Smooth muscle cell of the brain vasculature (primary cell): ENCODE measurements around the gene DOCK2.
"Not testable (repeated sequence)": the region's sequence is repeated elsewhere in the genome, so short reads cannot be mapped to it uniquely, and the experiment has no call there.

Source experiments
- DNase-seq: peaks from one replicate; pipeline ENCODE4 v3.0.0-alpha.2; 2012; ENCODE audit warnings: low read depth, low spot score

Gene DOCK2

DNA sequence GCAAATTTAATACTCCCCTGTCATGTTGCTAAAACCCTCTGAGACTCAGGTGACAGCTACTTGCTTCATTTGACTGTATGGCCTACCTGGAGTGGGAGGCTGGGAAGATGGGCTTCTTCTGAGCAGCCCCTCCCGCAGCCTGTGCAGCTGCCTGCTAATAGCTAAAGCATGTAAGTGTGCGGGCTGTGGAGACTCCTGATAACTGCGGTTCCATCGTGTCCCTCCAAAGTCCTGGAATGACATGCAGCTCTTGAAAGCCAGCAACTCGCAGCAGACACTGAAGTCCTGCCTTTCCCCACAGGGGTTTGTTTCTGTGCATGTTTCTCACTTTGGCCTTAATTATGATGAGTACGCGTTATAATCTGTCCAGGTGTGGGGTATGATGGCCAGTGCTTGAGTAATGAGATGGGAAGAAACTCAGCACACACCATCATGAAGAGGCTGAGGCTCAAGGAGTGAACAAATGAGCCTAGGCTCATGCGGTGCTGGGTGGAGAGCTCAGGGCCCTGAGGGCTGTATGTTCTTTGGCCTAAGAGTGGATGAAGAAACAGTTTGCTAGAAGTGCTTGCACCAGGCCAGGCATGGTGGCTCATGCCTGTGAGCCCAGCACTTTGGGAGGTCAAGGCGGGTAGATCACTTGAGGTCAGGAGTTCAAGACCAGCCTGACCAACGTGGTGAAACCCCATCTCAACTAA is 119.1 kb downstream of the DOCK2 start:
- no peak for DNase-seq

DNA sequence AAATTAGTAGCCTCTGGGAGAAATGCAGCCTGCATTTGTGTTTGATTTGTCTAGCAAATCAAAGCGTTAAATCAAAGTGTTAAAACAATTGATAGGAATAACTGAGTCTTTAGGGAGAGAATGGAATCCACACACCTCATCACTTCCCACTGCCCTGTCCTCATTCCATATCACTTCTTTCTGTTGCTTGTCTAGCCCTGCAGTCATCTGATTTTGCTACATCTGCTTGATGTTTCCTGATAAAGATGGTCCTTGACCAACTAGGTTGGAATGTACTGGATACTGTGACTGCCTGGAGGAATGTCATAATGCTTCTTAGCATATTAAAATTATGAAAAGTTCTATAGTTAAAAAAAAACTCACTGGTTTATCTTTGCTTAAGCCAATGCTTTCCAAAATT is 119.9 kb downstream of the DOCK2 start:
- DNase-seq = no peak

DNA sequence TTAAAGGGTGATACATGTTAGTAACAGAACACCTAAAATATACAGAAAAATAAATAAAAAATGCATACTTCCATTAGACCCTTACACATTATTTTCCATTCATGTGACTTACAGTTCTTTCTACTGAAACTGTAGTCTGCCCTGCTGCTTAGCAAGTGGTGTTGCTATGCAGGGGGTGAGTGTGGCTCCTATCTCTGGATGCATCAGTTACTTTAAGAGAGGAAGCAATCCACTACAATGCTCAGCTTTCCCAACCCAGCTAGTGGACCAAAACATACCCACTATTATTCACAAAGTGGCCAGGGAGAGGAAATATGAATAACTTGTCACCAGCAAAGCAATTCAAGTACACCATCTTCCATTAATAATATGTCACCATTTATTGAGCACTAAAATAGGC is 121.8 kb downstream of the DOCK2 start:
- no peak for DNase-seq

DNA sequence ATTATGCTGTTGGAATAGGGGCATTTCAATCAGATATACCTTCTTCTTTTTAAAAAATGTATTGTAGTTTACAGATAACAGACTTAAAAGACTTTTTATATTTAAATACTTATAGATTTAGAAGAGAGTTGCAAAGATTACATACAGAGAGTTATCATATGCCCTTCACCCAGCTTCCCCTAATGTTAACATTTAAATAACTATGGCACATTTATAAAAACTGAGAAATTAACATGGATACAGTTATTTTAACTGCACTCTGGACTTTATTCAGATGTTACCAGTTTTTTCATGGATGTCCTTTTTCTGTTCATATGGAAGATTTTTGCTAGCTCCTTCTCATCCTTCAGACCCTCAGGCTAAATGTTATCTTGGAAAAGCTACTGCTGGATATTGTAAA is 123.2 kb downstream of the DOCK2 start:
- no peak for DNase-seq

DNA sequence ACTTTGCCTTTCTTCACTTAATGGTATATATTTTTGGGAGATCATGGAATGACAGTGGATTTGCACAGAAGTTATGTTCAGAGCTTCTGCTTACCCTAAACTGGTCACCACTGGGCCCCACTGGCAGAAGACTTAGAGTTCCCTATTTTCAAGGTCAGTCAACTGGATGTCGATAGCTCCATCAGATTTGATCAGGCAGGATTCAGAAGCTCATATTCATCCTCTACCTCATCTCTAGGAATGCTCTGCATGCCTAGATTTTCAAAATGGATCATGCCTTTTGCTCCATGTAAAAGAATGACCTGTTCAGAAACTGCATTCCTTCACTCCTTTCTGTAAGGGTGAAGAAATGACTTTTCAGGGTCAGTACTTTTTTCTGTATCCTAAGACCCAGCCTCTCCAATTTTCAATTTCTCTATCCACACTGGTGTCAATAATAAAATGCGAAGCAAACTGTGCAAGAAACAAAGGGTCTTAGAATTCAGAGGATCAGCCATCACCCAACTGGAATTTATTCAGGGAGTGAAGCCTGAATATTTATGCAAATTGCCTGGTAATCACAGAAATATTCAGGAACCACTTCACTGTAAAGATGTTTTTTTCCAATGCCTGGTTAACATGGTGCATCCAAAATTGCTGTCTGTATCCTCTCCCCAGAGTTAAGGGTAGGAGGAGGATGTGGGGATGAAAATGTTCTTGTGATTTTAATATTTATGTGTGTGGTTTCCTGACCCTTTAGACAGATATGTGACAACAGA is 125.4 kb downstream of the DOCK2 start:
- DNase-seq = no peak

DNA sequence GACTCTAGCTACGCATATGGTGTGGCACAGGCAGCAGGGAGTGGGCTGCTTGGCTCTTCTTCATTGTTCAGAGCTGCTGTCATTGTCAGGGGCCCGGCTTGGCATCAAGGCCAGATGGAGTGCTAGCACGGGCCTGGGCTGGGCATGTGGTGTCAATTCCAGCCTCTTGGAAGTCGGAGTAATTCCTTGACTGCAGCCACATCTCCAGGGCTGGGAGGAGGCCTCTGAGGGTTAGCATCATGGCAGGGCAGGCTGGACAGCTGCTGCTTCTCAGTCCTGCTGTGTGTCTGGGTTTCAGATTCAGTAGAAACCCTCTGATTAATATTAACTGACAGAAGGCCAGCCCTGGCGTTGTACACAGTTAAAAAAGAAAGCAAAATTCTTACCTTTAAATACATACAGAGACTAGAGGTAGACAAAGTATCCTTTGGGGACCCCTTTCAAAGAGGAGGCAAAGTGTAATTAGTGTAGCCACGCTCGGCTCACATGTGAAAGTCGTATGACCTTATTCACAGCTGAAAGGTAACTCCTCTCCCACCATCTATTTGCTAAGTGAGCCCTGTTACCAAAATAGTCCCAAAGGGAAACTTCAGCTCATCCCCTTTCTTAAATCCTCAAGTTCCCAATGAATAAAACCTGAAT is 126.4 kb downstream of the DOCK2 start:
- no peak for DNase-seq

DNA sequence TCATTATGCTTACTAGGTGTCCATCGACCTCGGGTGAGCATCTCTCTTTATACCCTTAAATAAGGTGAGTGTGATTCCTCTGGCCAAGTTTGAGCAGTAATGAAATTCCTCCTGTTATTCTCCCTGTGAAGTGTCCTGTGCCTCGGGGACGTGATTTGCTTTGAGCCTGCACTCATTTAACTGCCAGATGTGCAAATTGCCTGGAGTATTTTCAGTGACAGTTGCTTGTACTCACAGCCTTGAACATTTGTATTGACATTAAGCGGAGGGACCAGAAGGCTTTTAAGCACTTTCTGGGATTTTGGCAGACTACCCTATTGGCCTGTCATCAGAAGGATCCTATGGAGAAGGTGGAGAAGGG is 126.9 kb downstream of the DOCK2 start:
- no peak for DNase-seq

DNA sequence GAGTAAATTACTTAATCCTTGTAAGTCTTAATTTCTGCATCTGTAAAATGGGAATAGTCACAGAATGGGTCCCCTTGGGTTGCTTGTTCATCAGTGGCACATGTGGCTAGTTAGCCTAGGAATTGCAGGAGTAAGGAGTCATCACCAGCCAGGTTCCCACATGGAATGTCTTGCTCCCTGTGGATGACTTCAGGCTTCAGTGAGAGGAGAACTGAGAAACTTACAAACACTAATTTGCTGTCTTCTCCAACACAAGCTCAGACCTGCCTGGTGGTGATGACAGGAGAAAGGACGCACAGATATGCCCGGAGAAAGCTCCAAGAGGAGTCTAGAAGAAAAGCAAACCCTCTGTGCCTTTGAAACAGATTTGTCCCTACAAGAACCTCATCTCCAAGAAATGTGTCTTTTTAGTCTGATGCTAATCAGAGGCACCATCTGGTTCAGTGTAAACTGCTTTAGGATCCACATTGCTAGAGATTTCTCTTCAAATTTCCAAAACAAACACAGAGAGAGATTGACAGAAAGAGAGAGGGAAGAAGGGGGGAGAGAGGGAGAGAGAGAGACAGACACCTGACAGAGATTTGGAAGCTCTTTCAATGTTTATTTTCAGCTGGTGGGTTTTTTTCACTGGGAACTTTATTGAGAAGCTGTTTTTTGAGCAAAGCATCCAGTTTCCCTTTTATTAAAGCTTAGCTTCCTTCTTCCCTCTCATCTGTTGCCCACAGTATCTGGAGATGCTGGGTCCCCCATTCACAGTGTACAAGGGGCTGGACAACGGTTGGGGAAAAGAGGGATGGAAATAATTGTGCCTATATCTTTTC is 128.3 kb downstream of the DOCK2 start:
- no peak for DNase-seq

DNA sequence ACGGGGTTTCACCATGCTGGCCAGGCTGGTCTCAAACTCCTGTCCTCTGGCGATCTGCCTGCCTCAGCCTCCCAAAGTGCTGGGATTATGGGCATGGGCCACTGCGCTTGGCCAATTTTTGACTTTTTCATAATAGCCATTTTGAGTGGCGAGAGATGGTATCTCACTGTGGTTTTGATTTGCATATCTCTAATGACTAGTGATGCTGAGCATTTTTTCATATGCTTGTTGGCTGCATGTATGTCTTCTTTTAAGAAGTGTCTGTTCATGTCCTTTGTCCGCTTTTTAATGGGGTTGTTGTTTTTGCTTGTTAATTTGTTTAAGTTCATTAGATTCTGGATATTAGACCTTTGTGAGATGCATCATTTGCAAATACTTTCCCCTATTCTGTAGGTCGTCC is 129.9 kb downstream of the DOCK2 start:
- not testable (repeated sequence) for DNase-seq

DNA sequence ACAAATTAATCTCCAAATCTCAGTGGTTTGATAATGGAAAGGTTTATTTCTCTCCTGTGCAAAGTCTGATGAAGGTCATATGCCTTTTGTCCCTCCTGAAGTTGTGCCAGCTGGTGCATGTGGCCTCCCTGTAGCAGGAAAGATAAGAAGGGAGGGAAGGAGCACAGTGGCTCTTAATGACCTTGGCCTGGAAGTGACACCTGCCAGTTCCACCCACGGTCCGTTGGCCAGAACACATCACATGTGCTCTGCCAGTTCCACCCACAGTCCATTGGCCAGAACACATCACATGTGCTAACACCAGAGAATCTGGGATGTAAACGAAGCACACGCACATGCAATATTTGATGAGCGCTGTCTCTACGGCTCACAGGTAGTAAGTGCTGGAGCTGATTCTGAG is 130.9 kb downstream of the DOCK2 start:
- DNase-seq = no peak

DNA sequence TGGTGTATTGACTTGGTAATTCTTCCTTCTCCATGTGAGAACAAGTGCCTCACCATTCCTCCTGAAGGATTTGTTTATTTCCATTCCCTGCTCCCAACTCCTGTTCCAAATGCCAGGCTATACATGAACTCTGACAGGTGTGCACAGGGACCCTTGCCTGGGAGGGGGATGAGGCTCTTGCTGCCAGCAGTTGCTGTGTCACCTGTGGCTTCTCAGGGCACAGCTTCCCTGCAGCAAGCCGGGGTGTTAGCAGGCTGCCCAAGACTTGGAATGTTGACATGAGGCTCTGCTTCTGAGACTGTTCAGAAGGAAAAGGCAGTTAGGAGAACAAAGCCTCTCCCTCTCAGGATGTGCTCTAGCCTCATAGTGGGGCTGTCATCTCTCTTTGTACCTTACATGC is 131.3 kb downstream of the DOCK2 start:
- no peak for DNase-seq

DNA sequence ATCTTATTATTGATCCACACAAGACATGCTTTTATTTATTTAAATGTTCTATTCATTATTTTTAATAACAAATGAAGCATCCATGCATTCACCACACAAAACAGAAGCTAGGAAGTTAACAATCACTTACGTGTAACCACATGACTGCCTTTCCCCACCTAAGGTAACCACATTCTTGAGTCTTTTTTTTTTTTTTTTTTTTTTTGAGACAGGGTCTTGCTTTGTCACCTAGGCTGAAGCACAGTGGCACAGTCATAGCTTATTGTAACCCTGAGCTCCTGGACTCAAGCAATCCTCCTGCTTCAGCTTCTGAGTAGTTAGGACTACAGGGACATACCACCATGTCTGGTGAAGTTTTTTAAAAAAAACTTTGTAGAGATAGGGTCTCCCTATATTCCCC is 133.0 kb downstream of the DOCK2 start:
- DNase-seq = no peak

DNA sequence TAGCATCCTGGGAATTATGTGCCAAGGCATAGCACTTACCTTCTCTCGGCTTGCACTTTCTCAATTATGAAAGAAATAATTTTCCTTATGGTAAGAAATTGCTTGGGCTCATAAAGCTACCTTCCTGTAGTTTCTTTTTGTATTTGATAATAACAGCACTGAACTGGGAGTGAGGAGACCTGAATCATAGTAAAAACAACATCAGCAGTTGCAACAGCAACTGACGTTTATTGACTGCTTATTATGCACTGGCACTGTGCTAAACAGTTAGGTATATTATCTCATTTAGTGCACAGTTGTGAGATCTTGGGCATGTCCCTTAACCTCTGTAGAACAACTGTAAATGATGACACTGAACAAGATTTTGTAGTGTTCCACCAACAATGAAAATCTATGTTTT is 135.2 kb downstream of the DOCK2 start:
- DNase-seq = no peak

DNA sequence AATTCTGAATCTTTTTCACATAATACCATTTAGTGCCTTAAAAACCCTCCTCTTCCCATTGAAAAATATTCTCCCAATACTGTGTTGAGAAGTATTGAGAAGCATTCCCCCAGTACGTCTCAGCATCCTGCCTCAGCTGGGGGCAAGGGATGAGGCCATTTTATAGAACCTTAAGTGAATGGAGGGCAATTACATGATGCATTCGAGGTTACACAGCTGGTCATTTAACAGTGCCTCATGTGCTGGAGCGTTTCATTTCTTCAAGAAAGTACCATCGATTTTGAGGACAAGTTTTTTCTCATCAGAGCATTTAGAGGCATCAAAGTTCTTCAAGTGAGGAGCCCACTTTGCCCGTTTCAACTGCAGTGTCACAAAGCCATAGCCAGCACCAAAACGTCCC is 135.6 kb downstream of the DOCK2 start:
- DNase-seq = no peak

DNA sequence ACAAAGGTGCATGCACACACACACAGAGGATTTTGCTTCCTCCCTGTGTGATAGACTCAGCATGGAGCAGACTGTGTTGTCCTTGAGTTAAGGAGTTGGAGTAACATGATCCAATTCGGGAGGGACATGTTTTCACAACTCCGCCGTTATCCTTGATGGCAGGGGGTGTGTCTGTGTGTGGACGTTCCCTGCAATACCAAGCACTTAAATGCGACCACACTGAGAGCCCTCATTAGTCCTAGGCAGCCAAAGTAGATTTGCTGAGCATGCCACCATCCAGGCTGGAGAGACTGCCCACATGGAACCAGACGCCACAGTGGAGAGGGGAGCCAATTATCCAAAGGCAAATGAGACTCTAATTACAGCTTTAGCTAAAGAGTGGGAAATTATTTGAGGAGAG is 140.1 kb downstream of the DOCK2 start:
- DNase-seq = no peak

DNA sequence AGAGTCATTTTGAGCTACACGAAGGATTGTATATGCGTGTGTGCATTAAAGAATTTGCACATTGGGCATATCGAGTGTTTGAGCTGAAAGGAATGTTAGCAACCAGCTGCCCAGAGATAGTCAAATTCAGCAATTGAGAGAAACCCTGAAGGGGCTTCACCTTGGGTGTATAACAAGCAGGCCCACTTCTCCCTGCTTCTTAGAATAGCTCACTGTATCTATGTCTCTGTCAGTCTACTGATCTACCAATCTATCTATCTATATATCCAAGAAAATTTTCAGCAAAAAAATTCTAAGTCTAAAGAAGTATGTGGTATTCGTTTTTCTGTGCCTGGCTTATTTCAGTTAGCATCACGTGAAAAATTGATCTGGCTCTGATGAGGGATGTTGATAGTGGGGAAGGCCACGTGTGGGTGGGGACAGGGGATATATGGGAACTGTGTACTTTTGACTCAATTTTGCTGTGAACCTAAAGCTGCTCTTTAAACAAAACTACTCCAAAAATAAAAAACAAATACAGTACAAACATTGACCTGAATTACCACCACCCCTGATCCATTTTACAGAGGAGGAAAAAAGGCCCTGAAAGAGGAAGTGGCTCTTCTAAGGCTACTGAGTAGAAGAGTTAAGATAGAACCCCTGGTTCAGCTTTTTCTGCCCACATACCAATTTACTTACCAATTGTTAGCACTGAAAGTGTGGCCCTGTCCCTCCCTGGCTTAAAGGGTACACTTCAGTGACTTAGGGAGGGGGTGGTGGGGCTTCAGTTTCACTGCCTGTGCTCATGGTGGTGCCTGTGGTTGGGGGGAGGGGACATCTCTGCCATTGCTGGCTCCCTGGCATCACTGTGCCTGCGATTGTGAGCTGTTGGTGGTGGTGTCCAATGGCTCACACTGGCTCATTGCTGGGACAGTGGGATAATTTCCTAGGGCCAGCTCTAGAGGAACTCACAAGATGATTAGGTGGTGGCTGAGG is 141.8 kb downstream of the DOCK2 start:
- no peak for DNase-seq

DNA sequence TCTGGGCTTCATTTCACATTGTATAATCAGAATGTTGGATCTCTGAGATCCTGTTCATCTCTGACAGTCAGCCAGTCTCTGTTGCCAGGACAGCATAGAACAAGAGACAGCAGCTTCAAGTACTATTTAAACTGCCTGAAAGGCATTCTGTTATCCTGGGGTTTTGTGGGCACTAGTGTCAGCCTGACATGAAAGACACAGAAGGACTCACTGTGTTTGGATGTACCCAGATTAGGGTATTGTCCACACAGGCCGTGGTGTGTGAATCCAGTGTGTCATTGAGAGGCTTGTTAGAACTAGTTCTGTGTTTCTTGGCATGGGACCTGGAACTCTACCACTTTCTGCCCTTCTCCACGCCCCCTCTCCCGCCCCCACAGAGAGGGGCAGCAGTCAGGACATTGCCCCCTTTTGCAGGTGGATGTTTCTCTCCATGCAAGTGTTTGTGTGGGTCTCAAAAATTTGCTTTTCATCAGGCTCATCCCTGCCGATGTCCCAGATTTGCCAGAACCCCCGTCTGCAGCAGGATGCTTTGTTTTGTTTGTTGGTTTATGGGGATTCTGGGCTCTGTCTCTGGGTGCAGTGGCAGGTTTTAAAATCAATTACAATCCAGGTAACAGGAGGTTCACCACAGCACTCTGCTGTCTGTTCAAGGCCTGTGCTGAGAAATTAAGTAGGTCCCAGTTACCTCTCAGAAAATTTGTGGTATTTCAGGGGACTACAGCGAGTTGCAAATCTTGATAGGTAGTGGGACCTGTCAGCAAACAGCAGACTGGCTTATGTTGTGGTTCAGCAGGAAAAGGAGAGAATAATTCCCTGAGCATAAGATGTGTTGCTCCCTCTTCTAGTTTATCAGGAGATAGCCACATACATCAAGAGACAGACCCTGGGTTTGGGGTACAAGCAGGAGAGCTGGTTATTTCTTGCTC is 144.6 kb downstream of the DOCK2 start:
- DNase-seq = no peak

DNA sequence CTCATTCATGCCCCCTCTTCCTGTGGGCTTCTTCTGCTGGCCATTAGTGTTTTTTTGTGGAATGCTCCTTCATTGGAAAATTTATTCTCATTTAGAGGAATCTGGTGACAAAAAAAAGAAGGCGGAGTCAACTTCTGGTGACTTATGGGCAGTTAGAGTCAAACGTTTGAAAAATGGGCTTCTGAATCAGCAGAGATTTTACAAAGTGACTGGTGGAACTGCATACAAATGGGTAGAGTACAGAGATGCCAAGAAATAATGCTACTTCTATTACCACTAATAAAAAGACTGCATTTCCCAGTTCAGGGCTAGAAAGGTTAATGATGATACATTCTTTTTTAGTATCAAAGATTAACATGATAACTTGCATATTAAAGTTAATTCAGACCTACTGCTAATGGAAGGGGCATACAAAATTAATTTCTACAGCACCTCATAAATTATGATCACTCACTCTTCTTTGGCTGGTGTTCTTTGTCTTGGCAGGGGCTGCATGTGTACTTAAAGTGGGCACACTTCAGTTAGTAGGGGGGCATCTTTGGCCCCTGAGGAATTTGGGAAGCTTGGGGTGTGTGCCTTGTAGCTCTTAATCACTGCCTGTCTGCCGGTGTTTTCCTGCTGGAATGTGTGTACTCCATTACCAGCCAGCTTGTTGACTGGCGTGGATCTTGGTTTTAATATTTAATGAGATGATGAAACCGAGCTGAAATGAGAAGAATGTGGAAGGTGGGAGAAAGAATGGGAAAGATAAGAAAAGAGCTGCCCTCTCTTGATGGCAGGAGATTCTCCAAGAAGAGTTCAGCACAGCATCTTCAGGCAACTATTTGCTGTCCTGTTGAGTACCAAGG is 148.9 kb downstream of the DOCK2 start:
- no peak for DNase-seq

DNA sequence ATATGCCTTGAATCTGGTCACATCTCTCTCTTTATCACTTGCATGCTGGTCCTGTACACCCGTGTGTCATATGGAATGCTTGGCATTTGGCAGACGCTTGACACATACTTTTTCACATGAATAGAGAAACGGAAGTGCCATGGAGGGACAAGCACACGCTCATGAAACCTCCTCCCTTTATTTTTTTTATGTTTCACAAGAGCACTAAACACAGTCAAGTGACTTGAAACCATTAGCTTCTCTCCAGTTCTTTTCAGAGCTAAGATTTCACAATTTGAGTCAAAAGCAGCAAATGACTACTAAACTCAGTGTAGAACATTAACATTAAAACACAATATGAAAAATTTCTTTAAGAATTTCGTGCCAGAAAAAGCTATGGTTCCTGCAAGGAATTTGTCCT is 151.1 kb downstream of the DOCK2 start:
- DNase-seq = no peak
